Right cardiac atrium (tissue), 5 donors: ENCODE measurements around the gene TMEM132D. TPM values are rescaled to one million over a fixed set of nuclear protein-coding genes. Genes with fewer than 3 reads are reported as not detected.

ENCODE experiments used
- ATAC-seq, 2 donors: fragments of 200-7000 bp; cut with Tn5 transposase; one replicate each; pipeline versions ENCODE4 v1.8.0 to v1.9.1; 2020; ENCODE audit warnings: moderate library complexity in 2 of 2, mild to moderate bottlenecking in 1 of 2
- DNase-seq, 3 donors: peaks; one replicate each; pipeline ENCODE4 v3.0.0-alpha.2; 2020
- H3K27ac ChIP-seq: one replicate; pipeline ENCODE4 v1.5.1; 2013; ENCODE audit warnings: mild to moderate bottlenecking, low read length, control low read depth, moderate library complexity
- H3K27me3 ChIP-seq: one replicate; pipeline ENCODE4 v1.6.1; 2013; ENCODE audit not compliant: control insufficient read depth, insufficient read depth
- H3K4me1 ChIP-seq: one replicate; pipeline ENCODE4 v1.6.1; 2013; ENCODE audit warnings: low read length; ENCODE audit not compliant: control insufficient read depth, insufficient read depth
- H3K4me3 ChIP-seq: one replicate; pipeline ENCODE4 v1.5.1; 2013; ENCODE audit warnings: low read length, control low read depth
- H3K9me3 ChIP-seq: one replicate; pipeline ENCODE4 v1.6.1; 2013; ENCODE audit warnings: low read length; ENCODE audit not compliant: control insufficient read depth
- WGBS: extraction: QIAGEN DNeasy Blood & Tissue Kit; methylation state at CpG from one replicate; pipeline ENCODE4 v1.1.7; 2013; 5-methylcytosine and 5-hydroxymethylcytosine counted together
- intact Hi-C, 4 donors: fragments of 100-400 bp; cut with DNase I; formaldehyde crosslinking; loops; one replicate each; pipeline versions ENCODE4 v1.11.0 to v1.14.0; 2022 to 2023
- polyA plus RNA-seq: library from polyadenylated mRNA; stranded (reverse); fragments of 200-250 nt; gene quantifications from one replicate; pipeline ENCODE4 v1.2.3, GENCODE V29; 2013
- total RNA-seq, 4 donors: library from RNA; stranded (reverse); fragmentation: NEBNext Ultra II Directional; extraction: Animal tissue kit (Norgen Biotek cat#: 25700); gene quantifications; one replicate each; pipeline ENCODE4 v1.2.1, GENCODE V29; 2021
- donor health status: healthy with polysubstance abuse.
- donor health status: DM: no; HTN: yes; CAD: no.
- donor health status: DM: no; HTN: no; CAD: no.
- donor health status: DM: no; HTN: yes; CAD: no; lungs with severe emphysema.
- donor health status: DM: yes; HTN: yes; CAD: no.

TMEM132D gene
- total and polyA plus RNA-seq, 5 donors: not detected

GRCh38 chr12:129298921-129299320, 604.9 kb downstream of the TMEM132D start:
- WGBS: 81% methylated on average over 5 of the region's 5 CpGs
- intact Hi-C loops: no loop called here
- no peak for ATAC-seq

GRCh38 chr12:129296671-129297070, 607.2 kb downstream of the TMEM132D start:
- Histone ChIP-seq H3K27ac (no peak overlapping the region), H3K9me3 (no peaks in the 10 kb centered on the region), H3K27me3 (no peaks in the 10 kb centered on the region), H3K4me3 (no peak overlapping the region), H3K4me1 (no peaks in the 10 kb centered on the region)
- intact Hi-C loops: no loop called here
- ATAC-seq: no peak
- DNase-seq: no peak

More at GRCh38 chr12:129298921-129299320, 604.9 kb downstream of the TMEM132D start:
- Histone ChIP-seq H3K4me3 (no peak overlapping the region), H3K27me3 (no peaks in the 10 kb centered on the region), H3K27ac (no peak overlapping the region), H3K4me1 (no peaks in the 10 kb centered on the region), H3K9me3 (no peaks in the 10 kb centered on the region)
- DNase-seq: no peak

- no peak for DNase-seq
- Histone ChIP-seq H3K9me3 (no peaks in the 10 kb centered on the region), H3K4me1 (no peaks in the 10 kb centered on the region), H3K4me3 (no peak overlapping the region), H3K27me3 (no peaks in the 10 kb centered on the region), H3K27ac (no peak overlapping the region)
- intact Hi-C loops: no loop called here
- ATAC-seq: no peak
- 94% methylated on average over 7 of the region's 7 CpGs for WGBS
Measured at GRCh38 chr12:129294868-129295267, 609.0 kb downstream of the TMEM132D start.

- intact Hi-C loops: no loop called here
Measured at GRCh38 chr12:129279771-129280170, 624.1 kb downstream of the TMEM132D start.

GRCh38 chr12:129276361-129277060, 627.3 kb downstream of the TMEM132D start:
- intact Hi-C loops: no loop called here
- no peaks in the 10 kb centered on the region for H3K9me3 ChIP-seq
- H3K27ac ChIP-seq: no peak overlapping the region
- ATAC-seq (no peak), DNase-seq (no peak)
- 21% methylated on average over 9 of the region's 9 CpGs for WGBS
- no peaks in the 10 kb centered on the region for H3K27me3 ChIP-seq
- no peak overlapping the region for H3K4me3 ChIP-seq
- no peaks in the 10 kb centered on the region for H3K4me1 ChIP-seq

More at GRCh38 chr12:129279771-129280170, 624.1 kb downstream of the TMEM132D start:
- Histone ChIP-seq H3K27ac (no peak overlapping the region), H3K27me3 (no peaks in the 10 kb centered on the region), H3K9me3 (no peaks in the 10 kb centered on the region), H3K4me1 (no peaks in the 10 kb centered on the region), H3K4me3 (no peak overlapping the region)
- ATAC-seq (no peak), DNase-seq (no peak)
- 90% methylated on average over 5 of the region's 5 CpGs for WGBS

- H3K4me1 ChIP-seq: no peaks in the 10 kb centered on the region
- no peak overlapping the region for H3K27ac ChIP-seq
- 64% methylated on average over 16 of the region's 16 CpGs for WGBS
- H3K27me3 ChIP-seq: no peaks in the 10 kb centered on the region
- intact Hi-C loops: no loop called here
- DNase-seq (no peak), ATAC-seq (no peak)
- H3K4me3 ChIP-seq: no peak overlapping the region
- no peaks in the 10 kb centered on the region for H3K9me3 ChIP-seq
Measured at GRCh38 chr12:129269756-129270495, 633.9 kb downstream of the TMEM132D start.

GRCh38 chr12:129258781-129259318, 645.0 kb downstream of the TMEM132D start:
- Histone ChIP-seq H3K9me3 (no peaks in the 10 kb centered on the region), H3K4me1 (no peaks in the 10 kb centered on the region), H3K27ac (no peak overlapping the region), H3K27me3 (no peaks in the 10 kb centered on the region), H3K4me3 (no peak overlapping the region)
- DNase-seq (no peak), ATAC-seq (no peak)
- WGBS: 66% methylated on average over 5 of the region's 5 CpGs
- intact Hi-C loops: no loop called here

GRCh38 chr12:129257524-129257923, 646.3 kb downstream of the TMEM132D start:
- Histone ChIP-seq H3K9me3 (no peaks in the 10 kb centered on the region), H3K4me1 (no peaks in the 10 kb centered on the region), H3K4me3 (no peak overlapping the region), H3K27ac (no peak overlapping the region), H3K27me3 (no peaks in the 10 kb centered on the region)
- WGBS: 71% methylated on average over 3 of the region's 3 CpGs
- ATAC-seq: no peak
- DNase-seq: no peak
- intact Hi-C loops: no loop called here

- Histone ChIP-seq H3K27me3 (no peaks in the 10 kb centered on the region), H3K4me3 (no peak overlapping the region), H3K27ac (no peak overlapping the region), H3K4me1 (no peaks in the 10 kb centered on the region), H3K9me3 (no peaks in the 10 kb centered on the region)
- intact Hi-C loops: no loop called here
- 62% methylated on average over 2 of the region's 2 CpGs for WGBS
- DNase-seq (no peak), ATAC-seq (no peak)
Measured at GRCh38 chr12:129246630-129247029, 657.2 kb downstream of the TMEM132D start.

GRCh38 chr12:129245769-129246168, 658.1 kb downstream of the TMEM132D start:
- H3K27ac ChIP-seq: no peak overlapping the region

GRCh38 chr12:129241852-129242251, 662.0 kb downstream of the TMEM132D start:
- no peak for DNase-seq
- H3K9me3 ChIP-seq: no peaks in the 10 kb centered on the region
- no peak overlapping the region for H3K4me3 ChIP-seq
- no peak overlapping the region for H3K27ac ChIP-seq
- H3K4me1 ChIP-seq: no peaks in the 10 kb centered on the region
- H3K27me3 ChIP-seq: no peaks in the 10 kb centered on the region
- ATAC-seq: no peak
- 69% methylated on average over 1 of the region's 1 CpG for WGBS
- intact Hi-C loops: no loop called here

More at GRCh38 chr12:129245769-129246168, 658.1 kb downstream of the TMEM132D start:
- WGBS: 82% methylated on average over 9 of the region's 9 CpGs
- ATAC-seq: no peak
- Histone ChIP-seq H3K4me1 (no peaks in the 10 kb centered on the region), H3K4me3 (no peak overlapping the region), H3K9me3 (no peaks in the 10 kb centered on the region), H3K27me3 (no peaks in the 10 kb centered on the region)
- intact Hi-C loops: no loop called here
- DNase-seq: no peak
